Endometrial microvascular endothelial cells (primary cell): ENCODE results near the gene TRIM44. TPM values are rescaled to one million over a fixed set of nuclear protein-coding genes. Genes with fewer than 3 reads are reported as not detected.
"Not testable (repeated sequence)": the region's sequence is repeated elsewhere in the genome, so short reads cannot be mapped to it uniquely, and the experiment has no call there.

Experiments used
- in situ Hi-C: cut with HindIII; loops from 2 replicates; pipeline ENCODE4 v1.10.0; 2017; ENCODE audit warnings: low sequenced_read_pairs, low pct_unique_long_range_greater_than_20kb; ENCODE audit errors: inconsistent ontology term
- total RNA-seq: library from RNA; depleted of rRNA; stranded (reverse); fragments of >200 nt; gene quantifications from one replicate; pipeline ENCODE4 v1.2.3, GENCODE V29; 2015; ENCODE audit errors: inconsistent ontology term

The TRIM44 gene
- total RNA-seq, 1 donor from 2014 or later: 30.8 TPM

- in situ Hi-C loops: no loop called here
Observed at GRCh38 chr11:35689081-35689996, 26.8 kb downstream of the TRIM44 start.

- in situ Hi-C loops: no loop called here
Observed at GRCh38 chr11:35702126-35702525, 39.6 kb downstream of the TRIM44 start.

GRCh38 chr11:35709376-35709775 lies 46.8 kb downstream of the TRIM44 start:
- in situ Hi-C loops: no loop called here

GRCh38 chr11:35711173-35711910 lies 48.8 kb downstream of the TRIM44 start:
- in situ Hi-C loops: no loop called here

- in situ Hi-C loops: no loop called here
Observed at GRCh38 chr11:35711924-35712323, 49.3 kb downstream of the TRIM44 start.

- in situ Hi-C loops: no loop called here
Observed at GRCh38 chr11:35712533-35712932, 50.0 kb downstream of the TRIM44 start.

- in situ Hi-C loops: no loop called here
Observed at GRCh38 chr11:35714882-35715627, 52.5 kb downstream of the TRIM44 start.

GRCh38 chr11:35715677-35716076 lies 53.1 kb downstream of the TRIM44 start:
- in situ Hi-C loops: not testable (repeated sequence)

- in situ Hi-C loops: no loop called here
Observed at GRCh38 chr11:35717043-35717442, 54.5 kb downstream of the TRIM44 start.

GRCh38 chr11:35717520-35717919 lies 54.9 kb downstream of the TRIM44 start:
- in situ Hi-C loops: no loop called here

- in situ Hi-C loops: no loop called here
Observed at GRCh38 chr11:35721651-35722282, 59.2 kb downstream of the TRIM44 start.

GRCh38 chr11:35722641-35723040 lies 60.1 kb downstream of the TRIM44 start:
- in situ Hi-C loops: no loop called here

- in situ Hi-C loops: no loop called here
Observed at GRCh38 chr11:35723493-35723892, 60.9 kb downstream of the TRIM44 start.

GRCh38 chr11:35723913-35724312 lies 61.3 kb downstream of the TRIM44 start:
- in situ Hi-C loops: no loop called here

- in situ Hi-C loops: no loop called here
Observed at GRCh38 chr11:35725885-35726284, 63.3 kb downstream of the TRIM44 start.

GRCh38 chr11:35727140-35727539 lies 64.6 kb downstream of the TRIM44 start:
- in situ Hi-C loops: no loop called here

GRCh38 chr11:35730254-35730653 lies 67.7 kb downstream of the TRIM44 start:
- in situ Hi-C loops: no loop called here

GRCh38 chr11:35734669-35735410 lies 72.3 kb downstream of the TRIM44 start:
- in situ Hi-C loops: no loop called here
